Effector memory CD4-positive, alpha-beta T cell (primary cell): ENCODE data around the gene TMEM256.

Experiments
- DNase-seq, 3 donors: peaks; one replicate each; pipeline ENCODE4 v3.0.0-alpha.2; 2020
- H3K27ac ChIP-seq: 2 replicates; pipeline ENCODE4 v1.7.0; 2013; ENCODE audit warnings: mild to moderate bottlenecking, low read length, moderate library complexity; ENCODE audit not compliant: insufficient read depth, poor library complexity, severe bottlenecking
- H3K27me3 ChIP-seq: replicated peaks from 2 replicates; pipeline ENCODE4 v1.7.0; 2013; ENCODE audit warnings: mild to moderate bottlenecking, low read length; ENCODE audit not compliant: insufficient read depth, control insufficient read depth, poor library complexity, severe bottlenecking
- H3K36me3 ChIP-seq: 2 replicates; pipeline ENCODE4 v1.7.0; 2013; ENCODE audit warnings: mild to moderate bottlenecking, low read length, moderate library complexity; ENCODE audit not compliant: control insufficient read depth, insufficient read depth
- H3K4me1 ChIP-seq: 2 replicates; pipeline ENCODE4 v1.7.0; 2013; ENCODE audit warnings: low read length, mild to moderate bottlenecking; ENCODE audit not compliant: control insufficient read depth, insufficient read depth, poor library complexity, severe bottlenecking
- H3K4me3 ChIP-seq: 2 replicates; pipeline ENCODE4 v1.7.0; 2013; ENCODE audit warnings: low read length, low read depth, mild to moderate bottlenecking; ENCODE audit not compliant: insufficient read depth, poor library complexity, severe bottlenecking
- H3K9me3 ChIP-seq: 2 replicates; pipeline ENCODE4 v1.7.0; 2013; ENCODE audit warnings: mild to moderate bottlenecking, low read length, moderate library complexity; ENCODE audit not compliant: control insufficient read depth

TMEM256 gene

GRCh38 chr17:7408252-7408727 is 4.4 kb upstream of the TMEM256 start:
- no peak for DNase-seq

DNA sequence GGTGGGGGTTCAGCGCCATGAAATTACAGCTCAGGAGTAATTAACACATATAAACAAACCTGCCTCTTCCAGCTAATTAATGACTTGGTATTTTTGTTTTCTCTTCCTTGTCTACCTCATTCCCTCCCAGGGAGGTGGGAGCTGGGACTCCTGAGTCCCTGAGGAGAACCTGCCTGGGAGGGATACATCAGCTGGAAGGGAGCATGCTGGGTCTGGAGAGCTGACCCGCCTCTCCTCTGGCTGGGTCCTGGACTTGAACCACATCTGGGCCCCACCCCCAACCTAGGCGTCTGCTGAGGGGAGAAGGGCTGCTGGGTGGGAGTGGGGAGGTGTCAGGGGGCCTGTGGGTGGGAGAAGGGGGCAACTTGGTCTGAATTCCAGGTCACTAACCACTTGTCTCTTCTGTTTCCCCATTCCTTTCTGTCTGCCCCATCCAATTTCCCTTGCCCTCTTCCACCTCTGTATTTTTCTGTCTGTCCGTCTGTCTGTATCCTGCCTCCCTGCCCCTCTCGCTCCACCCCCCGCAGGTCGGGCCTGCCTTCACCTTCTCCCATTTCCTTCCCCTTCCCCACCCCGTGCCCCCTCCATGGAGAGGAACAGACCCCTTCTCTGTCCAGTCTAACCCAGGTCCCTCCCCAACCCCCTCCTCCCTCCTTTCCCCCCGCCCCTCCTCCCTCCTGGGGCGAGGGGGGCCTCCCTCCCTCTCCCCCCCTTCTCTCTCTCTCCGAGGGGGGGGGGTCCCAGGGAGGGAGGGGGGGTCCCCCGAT is 3.8 kb upstream of the TMEM256 start, which contains the start of gene NLGN2:
Gene NLGN2, plus strand, starts transcription at position 361 of the 767 bp plus-strand sequence. CDS start 411 bp downstream, outside the sequence.
- no peak within 1 kb of the TSS for H3K4me3 ChIP-seq
- H3K27ac ChIP-seq = no peak within 1 kb of the TSS
- peaks cover 19% of the 10 kb centered on the region for H3K4me1 ChIP-seq
- DNase-seq = no peak
- H3K9me3 ChIP-seq = no peaks in the 10 kb centered on the region
- H3K27me3 ChIP-seq = no peaks in the 10 kb centered on the region
- no peaks in the 10 kb centered on the region for H3K36me3 ChIP-seq

More at GRCh38 chr17:7408252-7408727, 4.4 kb upstream of the TMEM256 start:
- Histone ChIP-seq H3K4me1 (peaks cover 15% of the 10 kb centered on the region), H3K27ac (no peak overlapping the region), H3K27me3 (no peaks in the 10 kb centered on the region), H3K4me3 (no peak overlapping the region), H3K36me3 (no peaks in the 10 kb centered on the region), H3K9me3 (no peaks in the 10 kb centered on the region)

DNA sequence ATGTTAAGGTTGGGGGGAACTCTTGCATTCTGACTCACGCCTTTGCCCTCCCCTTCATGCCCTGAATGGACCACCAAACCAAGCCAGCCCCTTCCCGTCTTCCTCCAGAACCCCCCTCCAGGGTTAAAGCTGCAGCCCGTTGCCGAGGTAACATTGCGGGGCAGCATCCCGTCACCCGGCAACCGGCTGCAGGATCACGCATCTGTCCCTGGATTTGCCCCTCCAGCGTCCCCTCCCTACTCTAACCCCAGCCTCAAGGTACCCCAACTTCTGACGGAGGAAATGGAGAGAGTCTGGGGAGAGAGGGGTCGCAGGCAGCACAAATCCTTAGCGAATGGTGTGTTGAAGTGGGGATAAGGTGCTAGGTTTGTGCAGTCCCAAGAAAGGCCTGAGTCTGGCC is 3.2 kb upstream of the TMEM256 start:
- Histone ChIP-seq H3K4me3 (no peak overlapping the region), H3K27ac (no peak overlapping the region), H3K9me3 (no peaks in the 10 kb centered on the region), H3K4me1 (peaks cover 19% of the 10 kb centered on the region), H3K27me3 (no peaks in the 10 kb centered on the region), H3K36me3 (no peaks in the 10 kb centered on the region)
- no peak for DNase-seq

DNA sequence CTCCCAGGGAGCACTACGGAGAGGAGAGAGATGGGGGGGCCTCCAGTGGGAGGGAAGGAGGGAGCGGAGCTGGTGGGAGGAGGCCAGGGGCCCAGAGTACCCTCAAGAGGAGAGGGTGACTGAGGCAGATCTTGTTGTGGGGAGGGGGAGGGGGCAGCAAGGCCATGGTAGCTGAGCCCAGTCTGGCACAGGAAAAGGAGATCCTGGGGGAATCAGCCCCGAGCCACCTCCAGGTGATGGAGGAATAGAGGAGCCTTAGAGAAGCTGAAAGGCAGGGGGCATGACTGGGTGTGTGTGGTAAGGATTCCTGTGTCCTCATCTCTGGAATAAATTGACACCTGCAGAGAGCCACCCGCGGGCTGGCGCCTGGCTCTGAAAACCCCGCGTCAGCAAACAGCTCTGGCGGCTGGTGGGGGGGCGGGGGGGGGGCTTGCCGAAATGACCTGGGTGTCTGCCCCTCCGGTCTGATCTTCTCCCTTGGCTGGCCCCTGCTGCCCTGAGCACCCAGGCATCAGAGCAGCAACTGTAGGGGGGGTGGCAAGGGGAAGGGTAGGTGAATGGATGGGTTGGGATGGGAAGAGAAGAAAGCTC is 2.4 kb upstream of the TMEM256 start:
- Histone ChIP-seq H3K4me1 (peaks cover 19% of the 10 kb centered on the region), H3K27ac (no peak overlapping the region), H3K36me3 (no peaks in the 10 kb centered on the region), H3K4me3 (no peak overlapping the region), H3K9me3 (no peaks in the 10 kb centered on the region), H3K27me3 (no peaks in the 10 kb centered on the region)
- no peak for DNase-seq

DNA sequence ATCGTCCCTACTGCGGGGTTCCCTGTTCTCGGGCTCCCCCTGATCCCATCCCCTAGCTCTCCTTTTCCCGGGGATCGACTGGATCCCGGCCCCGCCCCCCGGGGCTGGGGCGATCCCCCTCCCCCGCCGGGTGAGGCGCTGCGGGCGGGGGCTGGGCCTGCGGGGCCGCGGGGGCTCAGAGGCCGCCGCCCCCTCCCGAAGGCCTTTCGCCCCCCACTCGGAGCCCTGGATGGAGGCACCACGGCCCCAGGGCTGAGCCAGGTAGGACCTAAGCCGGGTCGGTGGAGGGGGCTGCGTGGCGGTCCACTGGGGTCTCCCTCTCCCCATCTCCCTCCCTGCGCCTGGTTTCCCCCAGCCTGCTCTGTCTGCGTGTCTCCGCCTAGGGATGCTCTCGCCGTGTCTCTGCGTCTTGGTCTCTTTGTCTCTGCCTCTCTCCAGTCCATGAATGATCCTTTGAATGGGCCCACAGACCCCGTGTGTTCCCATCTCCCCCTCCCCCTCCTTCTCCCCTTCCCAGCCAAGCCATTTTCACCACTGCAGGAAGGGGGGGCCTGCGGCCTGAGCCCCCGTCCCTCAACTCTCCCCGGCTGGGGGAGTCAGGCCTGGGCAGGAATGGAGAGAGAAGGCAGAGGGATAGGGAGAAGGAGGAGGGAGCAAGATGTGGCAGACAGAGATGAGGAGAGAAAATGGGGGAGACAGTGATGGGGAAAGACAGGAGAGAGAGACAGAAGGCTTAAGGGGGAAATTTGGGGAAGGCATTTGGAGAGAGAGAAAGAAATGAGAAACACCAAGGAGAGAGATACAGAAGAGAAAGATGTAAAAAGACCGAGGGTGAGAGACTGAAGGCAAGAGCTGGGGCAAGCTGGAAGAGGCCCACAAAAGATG is 1.7 kb upstream of the TMEM256 start:
- peak overlapping the region; percentile 89 for H3K4me3 ChIP-seq
- H3K4me1 ChIP-seq = peaks cover 19% of the 10 kb centered on the region
- no peaks in the 10 kb centered on the region for H3K36me3 ChIP-seq
- DNase-seq = no peak
- H3K27ac ChIP-seq = peak overlapping the region; percentile 67
- no peaks in the 10 kb centered on the region for H3K27me3 ChIP-seq
- no peaks in the 10 kb centered on the region for H3K9me3 ChIP-seq

GRCh38 chr17:7404737-7405349 is 946 bp upstream of the TMEM256 start:
- Histone ChIP-seq H3K4me3 (peak overlapping the region; percentile 89), H3K36me3 (no peaks in the 10 kb centered on the region), H3K27ac (peak overlapping the region; percentile 67), H3K27me3 (no peaks in the 10 kb centered on the region), H3K4me1 (peaks cover 19% of the 10 kb centered on the region), H3K9me3 (no peaks in the 10 kb centered on the region)
- DNase-seq = peak in 2 of 3 donors; percentile 62 to 63

- no peaks in the 10 kb centered on the region for H3K27me3 ChIP-seq
- H3K9me3 ChIP-seq = no peaks in the 10 kb centered on the region
- peak overlapping the region; percentile 89 for H3K4me3 ChIP-seq
- H3K4me1 ChIP-seq = peaks cover 19% of the 10 kb centered on the region
- H3K27ac ChIP-seq = peak overlapping the region; percentile 67
- H3K36me3 ChIP-seq = no peaks in the 10 kb centered on the region
- DNase-seq = no peak
Observed at GRCh38 chr17:7403727-7403976, 245 bp downstream of the TMEM256 start.

DNA sequence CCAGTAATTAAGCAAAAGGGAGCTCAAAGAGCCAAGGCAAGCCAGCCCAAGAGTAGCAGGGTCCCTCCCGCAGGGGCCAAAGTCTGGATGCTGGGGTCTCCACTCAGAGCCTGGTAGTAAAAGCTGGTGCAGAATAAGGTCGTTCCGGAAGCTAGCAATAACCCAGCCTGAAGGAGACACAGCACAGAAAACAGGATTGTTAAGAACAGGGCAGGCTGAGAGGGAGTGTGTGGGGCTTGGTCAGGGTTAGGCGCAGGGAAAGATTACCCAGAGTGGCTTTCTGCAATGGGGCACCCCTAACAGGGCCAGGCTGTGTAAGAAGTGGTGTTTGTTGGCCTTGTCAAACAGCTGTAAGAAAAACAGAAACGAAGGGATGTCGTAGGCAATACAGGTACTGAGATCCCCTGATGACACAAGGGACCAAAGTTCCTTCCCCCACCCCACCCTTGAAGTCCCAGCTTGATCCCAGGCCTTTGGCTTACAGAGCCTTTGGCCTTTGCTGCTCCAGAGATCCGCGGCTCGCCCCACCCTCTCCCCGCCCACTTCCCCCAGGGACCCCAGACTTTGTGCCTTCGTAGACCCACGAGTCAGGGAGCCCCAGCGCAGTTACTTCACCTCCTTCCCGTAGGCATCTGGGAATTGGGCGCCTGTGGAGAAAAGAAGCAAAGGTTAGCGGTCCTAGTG is 712 bp downstream of the TMEM256 start:
- Histone ChIP-seq H3K4me1 (peaks cover 19% of the 10 kb centered on the region), H3K27me3 (no peaks in the 10 kb centered on the region), H3K36me3 (no peaks in the 10 kb centered on the region), H3K9me3 (no peaks in the 10 kb centered on the region), H3K27ac (peak overlapping the region; percentile 67), H3K4me3 (peak overlapping the region; percentile 89)
- DNase-seq = no peak

DNA sequence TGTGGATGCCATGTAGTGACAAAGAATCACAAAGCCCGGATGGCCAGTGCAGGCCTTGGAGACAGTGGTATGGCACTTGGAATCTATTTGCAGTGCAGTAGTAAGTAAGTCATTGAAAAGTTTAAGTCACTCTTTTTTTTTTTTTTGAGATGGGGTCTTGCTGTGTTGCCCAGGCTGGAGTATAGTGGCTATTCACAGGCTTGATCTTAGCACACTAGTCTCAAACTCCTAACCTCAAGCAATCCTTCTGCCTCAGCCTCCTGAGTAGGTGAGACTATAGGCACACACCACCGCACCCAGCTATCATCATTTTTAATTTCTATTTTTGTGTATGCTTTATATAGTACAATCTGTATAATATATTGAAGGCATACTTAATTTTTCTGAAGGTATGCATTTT is 5.3 kb downstream of the TMEM256 start:
- no peak for DNase-seq
- Histone ChIP-seq H3K4me3 (no peak overlapping the region), H3K36me3 (no peaks in the 10 kb centered on the region), H3K9me3 (no peaks in the 10 kb centered on the region), H3K27me3 (no peaks in the 10 kb centered on the region), H3K4me1 (peaks cover 17% of the 10 kb centered on the region), H3K27ac (no peak overlapping the region)
